ENCODE results near the gene STX17.

STX17 gene

DNA sequence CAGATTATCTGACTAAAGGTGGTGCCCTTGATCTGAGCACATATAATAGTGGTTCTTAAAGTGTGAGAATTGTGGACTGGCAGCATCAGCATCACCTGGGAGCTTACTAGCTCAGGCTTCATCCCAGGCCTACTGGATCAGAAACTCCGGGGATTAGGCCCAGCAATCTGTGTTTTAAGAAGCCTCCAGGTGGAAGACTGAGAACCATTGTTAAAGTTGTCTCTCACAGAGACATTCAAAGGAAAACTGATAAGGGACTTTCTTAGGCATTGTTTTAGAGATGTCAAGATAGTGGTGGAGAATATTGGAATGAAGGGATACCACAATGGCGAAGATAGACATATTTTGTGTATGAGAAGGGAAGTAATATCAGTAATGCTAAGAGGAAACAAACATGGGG, 59.5 kb downstream of the STX17 start:
- no peak for TF ChIP-seq RARB (CRISPR knock-in tag; IDR thresholded peaks at IDR 0.05)
- TF ChIP-seq ZNF70 (CRISPR knock-in tag; IDR thresholded peaks at IDR 0.05), result no peak
- TF ChIP-seq ISL1 (CRISPR knock-in tag; IDR thresholded peaks at IDR 0.05), result no peak
- TF ChIP-seq, protein P1, sequence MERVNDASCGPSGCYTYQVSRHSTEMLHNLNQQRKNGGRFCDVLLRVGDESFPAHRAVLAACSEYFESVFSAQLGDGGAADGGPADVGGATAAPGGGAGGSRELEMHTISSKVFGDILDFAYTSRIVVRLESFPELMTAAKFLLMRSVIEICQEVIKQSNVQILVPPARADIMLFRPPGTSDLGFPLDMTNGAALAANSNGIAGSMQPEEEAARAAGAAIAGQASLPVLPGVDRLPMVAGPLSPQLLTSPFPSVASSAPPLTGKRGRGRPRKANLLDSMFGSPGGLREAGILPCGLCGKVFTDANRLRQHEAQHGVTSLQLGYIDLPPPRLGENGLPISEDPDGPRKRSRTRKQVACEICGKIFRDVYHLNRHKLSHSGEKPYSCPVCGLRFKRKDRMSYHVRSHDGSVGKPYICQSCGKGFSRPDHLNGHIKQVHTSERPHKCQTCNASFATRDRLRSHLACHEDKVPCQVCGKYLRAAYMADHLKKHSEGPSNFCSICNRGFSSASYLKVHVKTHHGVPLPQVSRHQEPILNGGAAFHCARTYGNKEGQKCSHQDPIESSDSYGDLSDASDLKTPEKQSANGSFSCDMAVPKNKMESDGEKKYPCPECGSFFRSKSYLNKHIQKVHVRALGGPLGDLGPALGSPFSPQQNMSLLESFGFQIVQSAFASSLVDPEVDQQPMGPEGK (CRISPR knock-in tag; IDR thresholded peaks at IDR 0.05; ENCODE audit: borderline replicate concordance), result no peak
- no peak for TF ChIP-seq GLIS3 (CRISPR knock-in tag; IDR thresholded peaks at IDR 0.05)
- TF ChIP-seq, protein P2, sequence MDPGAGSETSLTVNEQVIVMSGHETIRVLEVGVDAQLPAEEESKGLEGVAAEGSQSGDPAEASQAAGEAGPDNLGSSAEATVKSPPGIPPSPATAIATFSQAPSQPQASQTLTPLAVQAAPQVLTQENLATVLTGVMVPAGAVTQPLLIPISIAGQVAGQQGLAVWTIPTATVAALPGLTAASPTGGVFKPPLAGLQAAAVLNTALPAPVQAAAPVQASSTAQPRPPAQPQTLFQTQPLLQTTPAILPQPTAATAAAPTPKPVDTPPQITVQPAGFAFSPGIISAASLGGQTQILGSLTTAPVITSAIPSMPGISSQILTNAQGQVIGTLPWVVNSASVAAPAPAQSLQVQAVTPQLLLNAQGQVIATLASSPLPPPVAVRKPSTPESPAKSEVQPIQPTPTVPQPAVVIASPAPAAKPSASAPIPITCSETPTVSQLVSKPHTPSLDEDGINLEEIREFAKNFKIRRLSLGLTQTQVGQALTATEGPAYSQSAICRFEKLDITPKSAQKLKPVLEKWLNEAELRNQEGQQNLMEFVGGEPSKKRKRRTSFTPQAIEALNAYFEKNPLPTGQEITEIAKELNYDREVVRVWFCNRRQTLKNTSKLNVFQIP (CRISPR knock-in tag; IDR thresholded peaks at IDR 0.05; ENCODE audit: borderline replicate concordance, low read depth), result no peak
- TF ChIP-seq, protein P3, sequence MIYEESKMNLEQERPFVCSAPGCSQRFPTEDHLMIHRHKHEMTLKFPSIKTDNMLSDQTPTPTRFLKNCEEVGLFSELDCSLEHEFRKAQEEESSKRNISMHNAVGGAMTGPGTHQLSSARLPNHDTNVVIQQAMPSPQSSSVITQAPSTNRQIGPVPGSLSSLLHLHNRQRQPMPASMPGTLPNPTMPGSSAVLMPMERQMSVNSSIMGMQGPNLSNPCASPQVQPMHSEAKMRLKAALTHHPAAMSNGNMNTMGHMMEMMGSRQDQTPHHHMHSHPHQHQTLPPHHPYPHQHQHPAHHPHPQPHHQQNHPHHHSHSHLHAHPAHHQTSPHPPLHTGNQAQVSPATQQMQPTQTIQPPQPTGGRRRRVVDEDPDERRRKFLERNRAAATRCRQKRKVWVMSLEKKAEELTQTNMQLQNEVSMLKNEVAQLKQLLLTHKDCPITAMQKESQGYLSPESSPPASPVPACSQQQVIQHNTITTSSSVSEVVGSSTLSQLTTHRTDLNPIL (CRISPR knock-in tag; IDR thresholded peaks at IDR 0.05; ENCODE audit: low read depth), result no peak
- TF ChIP-seq ZC3H10 (CRISPR knock-in tag; IDR thresholded peaks at IDR 0.05), result no peak
- no peak for TF ChIP-seq ARNTL (CRISPR knock-in tag; IDR thresholded peaks at IDR 0.05; ENCODE audit: borderline replicate concordance, low read depth)
- no peak for TF ChIP-seq ZNF8 (CRISPR knock-in tag; IDR thresholded peaks at IDR 0.05)
- TF ChIP-seq PPARA (CRISPR knock-in tag; IDR thresholded peaks at IDR 0.05; ENCODE audit: borderline replicate concordance), result no peak
- TF ChIP-seq BACH2 (CRISPR knock-in tag; IDR thresholded peaks at IDR 0.05; ENCODE audit: borderline replicate concordance), result no peak
- no peak for TF ChIP-seq ZFP30 (CRISPR knock-in tag; IDR thresholded peaks at IDR 0.05)
- no peak for TF ChIP-seq ZFP3 (CRISPR knock-in tag; IDR thresholded peaks at IDR 0.05)
- no peak for TF ChIP-seq TOX (CRISPR knock-in tag; IDR thresholded peaks at IDR 0.05; ENCODE audit: borderline replicate concordance)
- TF ChIP-seq OSR1 (CRISPR knock-in tag; IDR thresholded peaks at IDR 0.05), result no peak
- TF ChIP-seq ESRRG (CRISPR knock-in tag; IDR thresholded peaks at IDR 0.05), result no peak
- TF ChIP-seq, protein P4, sequence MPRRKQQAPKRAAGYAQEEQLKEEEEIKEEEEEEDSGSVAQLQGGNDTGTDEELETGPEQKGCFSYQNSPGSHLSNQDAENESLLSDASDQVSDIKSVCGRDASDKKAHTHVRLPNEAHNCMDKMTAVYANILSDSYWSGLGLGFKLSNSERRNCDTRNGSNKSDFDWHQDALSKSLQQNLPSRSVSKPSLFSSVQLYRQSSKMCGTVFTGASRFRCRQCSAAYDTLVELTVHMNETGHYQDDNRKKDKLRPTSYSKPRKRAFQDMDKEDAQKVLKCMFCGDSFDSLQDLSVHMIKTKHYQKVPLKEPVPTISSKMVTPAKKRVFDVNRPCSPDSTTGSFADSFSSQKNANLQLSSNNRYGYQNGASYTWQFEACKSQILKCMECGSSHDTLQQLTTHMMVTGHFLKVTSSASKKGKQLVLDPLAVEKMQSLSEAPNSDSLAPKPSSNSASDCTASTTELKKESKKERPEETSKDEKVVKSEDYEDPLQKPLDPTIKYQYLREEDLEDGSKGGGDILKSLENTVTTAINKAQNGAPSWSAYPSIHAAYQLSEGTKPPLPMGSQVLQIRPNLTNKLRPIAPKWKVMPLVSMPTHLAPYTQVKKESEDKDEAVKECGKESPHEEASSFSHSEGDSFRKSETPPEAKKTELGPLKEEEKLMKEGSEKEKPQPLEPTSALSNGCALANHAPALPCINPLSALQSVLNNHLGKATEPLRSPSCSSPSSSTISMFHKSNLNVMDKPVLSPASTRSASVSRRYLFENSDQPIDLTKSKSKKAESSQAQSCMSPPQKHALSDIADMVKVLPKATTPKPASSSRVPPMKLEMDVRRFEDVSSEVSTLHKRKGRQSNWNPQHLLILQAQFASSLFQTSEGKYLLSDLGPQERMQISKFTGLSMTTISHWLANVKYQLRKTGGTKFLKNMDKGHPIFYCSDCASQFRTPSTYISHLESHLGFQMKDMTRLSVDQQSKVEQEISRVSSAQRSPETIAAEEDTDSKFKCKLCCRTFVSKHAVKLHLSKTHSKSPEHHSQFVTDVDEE (CRISPR knock-in tag; IDR thresholded peaks at IDR 0.05), result no peak
- TF ChIP-seq, protein P5, sequence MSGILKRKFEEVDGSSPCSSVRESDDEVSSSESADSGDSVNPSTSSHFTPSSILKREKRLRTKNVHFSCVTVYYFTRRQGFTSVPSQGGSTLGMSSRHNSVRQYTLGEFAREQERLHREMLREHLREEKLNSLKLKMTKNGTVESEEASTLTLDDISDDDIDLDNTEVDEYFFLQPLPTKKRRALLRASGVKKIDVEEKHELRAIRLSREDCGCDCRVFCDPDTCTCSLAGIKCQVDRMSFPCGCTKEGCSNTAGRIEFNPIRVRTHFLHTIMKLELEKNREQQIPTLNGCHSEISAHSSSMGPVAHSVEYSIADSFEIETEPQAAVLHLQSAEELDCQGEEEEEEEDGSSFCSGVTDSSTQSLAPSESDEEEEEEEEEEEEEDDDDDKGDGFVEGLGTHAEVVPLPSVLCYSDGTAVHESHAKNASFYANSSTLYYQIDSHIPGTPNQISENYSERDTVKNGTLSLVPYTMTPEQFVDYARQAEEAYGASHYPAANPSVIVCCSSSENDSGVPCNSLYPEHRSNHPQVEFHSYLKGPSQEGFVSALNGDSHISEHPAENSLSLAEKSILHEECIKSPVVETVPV (CRISPR knock-in tag; IDR thresholded peaks at IDR 0.05), result no peak
- no peak for ATAC-seq

DNA sequence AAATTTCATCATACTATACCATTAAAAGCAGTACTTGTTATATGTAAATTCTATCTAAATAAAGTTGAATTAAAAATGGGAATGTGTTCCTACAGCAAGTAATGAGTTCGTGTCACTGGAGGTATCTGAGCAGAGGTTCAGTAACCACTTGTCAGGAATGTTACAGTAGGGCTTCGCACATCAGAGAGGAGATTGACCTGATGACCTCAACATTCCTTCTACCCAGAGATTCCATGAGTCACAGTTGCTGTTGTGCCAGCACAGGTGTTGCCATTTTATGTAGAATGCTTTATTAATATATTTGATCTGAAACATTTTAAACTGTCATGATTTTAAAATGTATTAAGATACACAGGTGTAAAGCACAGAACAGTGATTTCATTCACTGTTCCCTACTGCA, 60.3 kb downstream of the STX17 start:
- TF ChIP-seq ARNTL (CRISPR knock-in tag; IDR thresholded peaks at IDR 0.05; ENCODE audit: borderline replicate concordance, low read depth), result no peak
- TF ChIP-seq ZFP30 (CRISPR knock-in tag; IDR thresholded peaks at IDR 0.05), result no peak
- TF ChIP-seq ZFP3 (CRISPR knock-in tag; IDR thresholded peaks at IDR 0.05), result 0 out of 2 replicates have a peak, but pooled peaks have one; percentile 48
- ATAC-seq, result peak; percentile 38; the same call in 1 of the 3 replicates

DNA sequence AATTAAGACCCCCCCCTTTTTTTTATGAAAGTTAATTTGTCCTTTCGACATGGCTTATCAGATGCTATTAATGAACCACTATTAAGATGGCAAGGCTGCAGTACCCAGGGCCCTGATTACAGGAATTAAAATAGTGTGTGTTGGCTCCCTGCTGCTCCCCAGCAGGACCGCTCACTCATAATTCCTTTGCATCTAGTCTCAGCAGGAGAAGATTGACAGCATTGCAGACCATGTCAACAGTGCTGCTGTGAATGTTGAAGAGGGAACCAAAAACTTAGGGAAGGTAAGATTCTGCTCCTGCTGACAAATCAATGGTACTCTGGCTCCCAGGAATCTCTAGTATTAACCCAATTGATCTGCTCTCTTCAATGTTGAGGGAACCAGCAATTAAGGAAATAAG, 61.0 kb downstream of the STX17 start:
- no peak for ATAC-seq
- no peak for TF ChIP-seq CSDC2 (CRISPR knock-in tag; IDR thresholded peaks at IDR 0.05)
- no peak for TF ChIP-seq PPARA (CRISPR knock-in tag; IDR thresholded peaks at IDR 0.05; ENCODE audit: borderline replicate concordance)
- no peak for TF ChIP-seq ESRRG (CRISPR knock-in tag; IDR thresholded peaks at IDR 0.05)
- TF ChIP-seq, protein P3 (CRISPR knock-in tag; IDR thresholded peaks at IDR 0.05; ENCODE audit: low read depth), result no peak
- TF ChIP-seq ISL1 (CRISPR knock-in tag; IDR thresholded peaks at IDR 0.05), result no peak
- TF ChIP-seq ZFP3 (CRISPR knock-in tag; IDR thresholded peaks at IDR 0.05), result no peak
- no peak for TF ChIP-seq TCF4 (CRISPR knock-in tag; IDR thresholded peaks at IDR 0.05; ENCODE audit: borderline replicate concordance)
- TF ChIP-seq OSR1 (CRISPR knock-in tag; IDR thresholded peaks at IDR 0.05), result no peak
- TF ChIP-seq, protein P5 (CRISPR knock-in tag; IDR thresholded peaks at IDR 0.05), result no peak
- no peak for TF ChIP-seq ZNF8 (CRISPR knock-in tag; IDR thresholded peaks at IDR 0.05)
- TF ChIP-seq RARB (CRISPR knock-in tag; IDR thresholded peaks at IDR 0.05), result no peak
- no peak for TF ChIP-seq ZFP30 (CRISPR knock-in tag; IDR thresholded peaks at IDR 0.05)
- TF ChIP-seq, protein P1 (CRISPR knock-in tag; IDR thresholded peaks at IDR 0.05; ENCODE audit: borderline replicate concordance), result no peak
- TF ChIP-seq ZNF70 (CRISPR knock-in tag; IDR thresholded peaks at IDR 0.05), result no peak

All from SK-N-SH treated with all-trans-retinoic acid at 6 μM for 48 hours (cell line).